Inflammatory macrophage treated with lipopolysaccharide for 1 hour (primary cell): ENCODE results near the gene SUMF1.

Source experiments
- DNase-seq, 2 donors: peaks; one replicate each; pipeline ENCODE4 v3.0.0-alpha.2; 2020 to 2022

The SUMF1 gene

GRCh38 chr3:4466741-4467521, at the start of gene SUMF1:
Gene SUMF1 (minus strand): TSS chr3:4467269. CDS start chr3:4467245, 24 bp downstream.
- DNase-seq: peak; percentile 64 to 65

GRCh38 chr3:4515916-4516579, 49.0 kb upstream of the SUMF1 start:
- DNase-seq: no peak

- no peak for DNase-seq
Measured at GRCh38 chr3:4514916-4515315, 47.8 kb upstream of the SUMF1 start.

GRCh38 chr3:4514321-4514720, 47.3 kb upstream of the SUMF1 start:
- DNase-seq: no peak

- DNase-seq: no peak
Measured at GRCh38 chr3:4512895-4513616, 46.0 kb upstream of the SUMF1 start.

GRCh38 chr3:4511491-4512262, 44.6 kb upstream of the SUMF1 start:
- no peak for DNase-seq

GRCh38 chr3:4509983-4510755, 43.1 kb upstream of the SUMF1 start:
- DNase-seq: no peak

GRCh38 chr3:4509043-4509442, 42.0 kb upstream of the SUMF1 start:
- no peak for DNase-seq

- no peak for DNase-seq
Measured at GRCh38 chr3:4508048-4508981, 41.2 kb upstream of the SUMF1 start.

- DNase-seq: peak in 1 of 2 donors; percentile 23
Measured at GRCh38 chr3:4507024-4507596, 40.0 kb upstream of the SUMF1 start.

GRCh38 chr3:4506559-4507023, 39.5 kb upstream of the SUMF1 start:
- DNase-seq: no peak

- DNase-seq: no peak
Measured at GRCh38 chr3:4505688-4506558, 38.9 kb upstream of the SUMF1 start.

GRCh38 chr3:4504340-4505261, 37.5 kb upstream of the SUMF1 start:
- DNase-seq: peak; percentile 31 to 49

GRCh38 chr3:4503050-4503449, 36.0 kb upstream of the SUMF1 start:
- no peak for DNase-seq

- DNase-seq: no peak
Measured at GRCh38 chr3:4501927-4502326, 34.9 kb upstream of the SUMF1 start.

GRCh38 chr3:4501437-4501836, 34.4 kb upstream of the SUMF1 start:
- DNase-seq: no peak

GRCh38 chr3:4498446-4498845, 31.4 kb upstream of the SUMF1 start:
- no peak for DNase-seq

GRCh38 chr3:4497843-4498324, 30.8 kb upstream of the SUMF1 start:
- no peak for DNase-seq
